Measurements from ENCODE around the gene CCL20.

DNA sequence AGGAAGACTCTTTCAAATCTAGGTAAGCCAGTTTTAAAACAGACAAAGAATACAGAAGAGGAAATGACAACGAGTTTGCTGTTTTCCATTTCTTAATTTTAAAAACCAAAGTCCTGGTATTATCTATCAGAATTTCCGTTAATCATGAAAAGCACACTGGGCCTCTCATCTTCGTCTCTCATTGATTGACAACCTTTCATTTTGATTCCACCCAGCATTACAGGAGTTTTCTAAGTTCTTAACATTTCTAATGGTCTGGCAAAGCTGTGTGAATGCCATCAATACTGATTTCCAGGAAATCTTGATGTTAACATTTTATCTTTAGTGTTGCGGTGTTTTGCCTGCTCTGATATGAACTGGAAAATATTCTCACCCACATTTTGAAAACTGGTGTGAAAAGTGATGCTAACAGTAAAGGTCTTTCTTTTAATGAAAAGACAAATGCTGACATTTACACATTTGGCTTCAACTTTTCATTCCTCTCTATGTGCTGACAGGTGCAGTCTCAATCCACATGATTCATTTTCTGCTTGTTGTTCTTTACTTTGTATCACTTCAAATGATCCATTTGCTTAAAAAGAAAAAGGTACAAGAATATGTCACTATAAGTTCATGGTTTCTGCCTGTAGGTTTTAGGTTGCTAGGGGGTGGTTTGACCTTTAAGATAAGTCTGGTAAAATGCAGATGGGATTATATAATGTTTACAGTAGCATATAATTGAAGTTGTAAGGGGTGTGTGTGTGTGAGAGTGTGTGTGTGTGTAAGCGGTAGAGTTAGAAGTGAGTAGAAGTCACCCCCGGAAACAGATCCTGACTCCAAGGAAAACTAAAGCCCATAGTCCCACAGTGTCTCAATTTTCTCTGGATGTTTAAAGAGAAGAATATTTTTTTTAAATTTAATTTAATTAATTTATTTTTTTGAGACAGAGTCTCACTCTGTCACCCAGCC lies 38.5 kb upstream of the CCL20 start:
- TF ChIP-seq, protein P1, sequence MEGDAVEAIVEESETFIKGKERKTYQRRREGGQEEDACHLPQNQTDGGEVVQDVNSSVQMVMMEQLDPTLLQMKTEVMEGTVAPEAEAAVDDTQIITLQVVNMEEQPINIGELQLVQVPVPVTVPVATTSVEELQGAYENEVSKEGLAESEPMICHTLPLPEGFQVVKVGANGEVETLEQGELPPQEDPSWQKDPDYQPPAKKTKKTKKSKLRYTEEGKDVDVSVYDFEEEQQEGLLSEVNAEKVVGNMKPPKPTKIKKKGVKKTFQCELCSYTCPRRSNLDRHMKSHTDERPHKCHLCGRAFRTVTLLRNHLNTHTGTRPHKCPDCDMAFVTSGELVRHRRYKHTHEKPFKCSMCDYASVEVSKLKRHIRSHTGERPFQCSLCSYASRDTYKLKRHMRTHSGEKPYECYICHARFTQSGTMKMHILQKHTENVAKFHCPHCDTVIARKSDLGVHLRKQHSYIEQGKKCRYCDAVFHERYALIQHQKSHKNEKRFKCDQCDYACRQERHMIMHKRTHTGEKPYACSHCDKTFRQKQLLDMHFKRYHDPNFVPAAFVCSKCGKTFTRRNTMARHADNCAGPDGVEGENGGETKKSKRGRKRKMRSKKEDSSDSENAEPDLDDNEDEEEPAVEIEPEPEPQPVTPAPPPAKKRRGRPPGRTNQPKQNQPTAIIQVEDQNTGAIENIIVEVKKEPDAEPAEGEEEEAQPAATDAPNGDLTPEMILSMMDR (IDR thresholded peaks at IDR 0.05; ENCODE audit: low read depth, low read length, poor library complexity, severe bottlenecking): no peak
- no peak for TF ChIP-seq EZH2phosphoT487 (IDR thresholded peaks at IDR 0.05; ENCODE audit: borderline replicate concordance, low read length)

All from DOHH2 (cell line).